SH-SY5Y (cell line): ENCODE measurements around the gene ATXN7L3.
A peak's percentile ranks its signal among the peaks of the same experiment; 100 is the strongest.

Experiments
- GATA2 ChIP-seq: IDR thresholded peaks from 2 replicates; pipeline ENCODE4 v1.6.1; 2011; ENCODE audit warnings: mild to moderate bottlenecking, low read depth, low read length
- GATA3 ChIP-seq: IDR thresholded peaks from 2 replicates; pipeline ENCODE4 v1.6.1; 2011; ENCODE audit warnings: low read depth, mild to moderate bottlenecking, low read length, moderate library complexity

The ATXN7L3 gene, protein sequence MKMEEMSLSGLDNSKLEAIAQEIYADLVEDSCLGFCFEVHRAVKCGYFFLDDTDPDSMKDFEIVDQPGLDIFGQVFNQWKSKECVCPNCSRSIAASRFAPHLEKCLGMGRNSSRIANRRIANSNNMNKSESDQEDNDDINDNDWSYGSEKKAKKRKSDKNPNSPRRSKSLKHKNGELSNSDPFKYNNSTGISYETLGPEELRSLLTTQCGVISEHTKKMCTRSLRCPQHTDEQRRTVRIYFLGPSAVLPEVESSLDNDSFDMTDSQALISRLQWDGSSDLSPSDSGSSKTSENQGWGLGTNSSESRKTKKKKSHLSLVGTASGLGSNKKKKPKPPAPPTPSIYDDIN

DNA sequence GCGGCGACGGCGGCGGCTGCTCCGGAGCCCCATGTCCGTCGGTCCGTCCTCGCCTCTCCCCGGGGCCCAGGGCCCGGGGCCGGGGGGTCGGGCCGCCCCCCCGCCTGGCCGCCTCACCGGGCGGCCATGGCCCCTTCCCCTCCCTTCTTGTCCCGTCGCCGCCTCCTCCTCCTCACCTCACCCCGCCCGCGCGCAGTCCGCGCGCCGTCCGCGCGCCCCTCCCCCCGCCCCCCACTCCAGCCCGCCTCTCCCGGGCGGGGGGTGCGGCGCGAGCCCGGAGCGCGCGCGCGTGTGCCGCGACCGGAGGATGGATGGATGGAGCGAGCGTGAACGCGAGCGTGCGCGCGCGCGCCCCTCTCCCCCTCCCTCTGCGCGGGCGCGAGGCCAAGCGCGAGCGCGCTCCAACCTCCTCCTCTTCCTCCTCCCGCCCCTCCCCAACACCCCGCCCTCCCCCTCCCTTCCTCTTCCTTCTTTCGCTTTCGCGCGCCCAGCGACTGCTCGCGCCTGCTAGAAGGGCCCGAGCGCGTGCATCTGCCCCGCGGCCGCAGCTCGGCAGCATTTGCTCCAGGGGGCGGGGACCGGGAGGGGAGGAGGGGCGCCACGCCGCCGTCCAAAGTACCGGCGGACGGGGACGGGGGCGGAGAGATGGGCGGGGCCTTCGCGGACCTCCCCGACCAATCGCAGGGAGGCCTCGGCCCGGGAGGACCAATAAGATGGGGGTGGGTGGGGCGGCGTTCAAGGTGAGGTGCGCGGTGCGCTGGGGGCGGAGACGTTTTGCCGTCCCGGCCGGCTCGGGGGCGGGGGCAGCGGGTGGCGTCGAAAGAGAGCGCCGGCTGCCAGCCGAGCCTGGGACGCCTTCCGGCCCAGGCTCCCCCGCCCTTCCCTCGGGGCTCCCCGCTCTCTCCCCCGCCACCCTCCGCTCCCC, at the start of gene ATXN7L3:
TSS of gene ATXN7L3 (minus strand) at position 332 of the 925 bp plus-strand sequence. CDS start 1,814 bp downstream, outside the sequence.
- TF ChIP-seq GATA2 = no peak
- no peak for TF ChIP-seq GATA3

DNA sequence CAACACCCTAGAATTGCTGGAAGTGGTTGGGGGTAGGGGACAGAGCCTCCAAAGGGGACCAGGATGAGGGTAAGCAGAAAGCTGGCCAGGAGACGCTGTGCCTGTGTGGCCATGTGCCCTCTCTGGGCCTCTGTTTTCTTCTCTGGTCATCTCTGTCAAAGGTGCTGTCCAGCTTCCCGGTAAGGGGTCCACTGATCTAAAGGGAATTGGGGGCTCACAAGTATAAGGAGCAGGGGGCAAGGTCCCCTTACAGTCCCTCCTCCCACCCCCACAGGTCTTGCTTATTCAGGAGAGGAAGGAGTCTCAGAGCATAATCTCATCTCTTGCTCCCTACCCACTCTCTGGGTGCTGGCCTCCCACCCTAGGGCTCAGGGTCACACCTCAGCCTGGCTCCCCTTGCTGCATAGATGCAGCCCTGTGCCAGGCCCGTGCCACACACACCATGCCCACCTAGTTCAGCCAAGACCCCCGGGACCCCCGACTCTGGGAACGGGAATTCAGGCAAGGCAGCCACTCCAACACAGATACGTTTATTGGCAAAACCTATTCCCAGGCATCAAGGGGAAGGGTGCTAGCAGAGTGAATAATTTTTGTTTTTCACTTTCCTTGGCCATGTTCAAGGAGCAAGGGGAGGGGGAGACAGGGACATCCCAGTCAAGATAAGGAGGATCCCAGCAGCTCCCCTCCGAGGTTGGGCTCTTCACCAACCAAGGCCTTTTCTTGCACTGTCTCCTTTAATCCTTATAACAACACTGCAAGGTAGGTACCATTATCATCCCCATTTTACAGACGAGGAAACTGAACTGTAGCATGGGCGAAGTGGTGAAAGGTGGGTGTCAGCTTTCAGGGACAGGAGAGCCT, 48.4 kb upstream of the ATXN7L3 start:
- TF ChIP-seq GATA2 (no peak), GATA3 (no peak)

DNA sequence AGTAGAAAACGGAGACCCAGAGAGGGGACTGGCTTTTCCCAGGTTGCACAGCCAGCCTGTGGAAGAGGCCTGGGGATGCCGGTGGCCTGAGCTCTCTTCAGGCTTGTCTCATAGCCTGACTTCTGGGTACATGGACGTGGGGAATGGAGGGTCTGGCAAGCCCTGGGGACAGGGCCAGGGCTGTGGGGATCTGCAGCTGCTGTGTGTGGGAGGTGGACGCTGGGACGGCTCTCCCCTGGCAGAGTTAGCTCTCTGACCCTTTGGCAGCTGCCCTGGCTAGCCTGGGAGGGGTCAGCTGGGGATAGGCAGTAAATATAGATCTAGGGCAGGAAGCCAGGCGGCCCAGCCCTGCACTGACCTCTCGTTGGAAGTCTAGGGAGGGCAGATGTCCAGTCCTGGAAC, 47.8 kb upstream of the ATXN7L3 start:
- no peak for TF ChIP-seq GATA2
- TF ChIP-seq GATA3 = no peak

DNA sequence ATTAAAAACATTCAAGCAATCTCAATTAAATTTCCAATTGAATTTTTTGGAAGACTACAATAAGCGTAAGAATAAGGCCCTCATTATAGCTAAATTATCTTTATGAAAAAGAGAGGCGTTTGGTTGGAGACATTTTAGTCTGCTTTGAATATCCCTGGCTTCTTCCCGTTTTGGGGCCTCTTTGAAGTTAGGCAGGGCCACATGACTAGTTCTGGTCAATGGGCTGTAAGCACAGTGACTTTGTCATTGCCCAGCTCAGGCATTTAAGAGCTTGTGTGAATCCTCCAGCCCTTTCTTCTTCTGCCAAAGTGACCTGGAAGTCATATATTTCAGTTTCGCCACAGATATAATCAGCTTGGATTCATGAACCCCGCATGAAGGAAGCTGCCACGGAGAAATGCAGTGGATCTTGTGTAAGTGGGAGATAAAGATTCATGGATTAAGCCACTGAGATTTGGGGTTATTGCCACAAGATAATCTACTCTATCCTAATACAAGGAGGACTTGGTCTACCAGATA, 41.5 kb upstream of the ATXN7L3 start:
- TF ChIP-seq GATA2 = no peak
- TF ChIP-seq GATA3 = no peak

- TF ChIP-seq GATA2 (no peak), GATA3 (no peak)
Measured at GRCh38 chr17:44236444-44236991, 36.8 kb upstream of the ATXN7L3 start.

DNA sequence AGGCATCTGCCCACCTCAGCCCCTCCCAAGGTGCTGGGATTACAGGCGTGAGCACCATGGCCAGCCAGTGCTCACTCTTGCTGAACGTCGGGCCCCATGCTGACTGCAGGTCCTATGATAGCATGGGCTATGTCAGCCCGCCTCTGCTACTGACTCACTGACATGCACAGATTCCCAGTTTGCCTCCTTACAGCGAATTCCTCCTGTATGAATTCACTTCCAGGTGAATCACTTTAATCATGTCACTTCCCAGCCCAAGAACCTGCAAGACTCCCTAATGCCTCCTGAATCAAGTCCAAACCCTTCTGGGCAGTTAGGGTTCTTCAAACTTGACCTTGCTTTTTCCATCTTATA, 35.9 kb upstream of the ATXN7L3 start:
- TF ChIP-seq GATA3 (no peak), GATA2 (no peak)

- TF ChIP-seq GATA2 = no peak
Measured at GRCh38 chr17:44233582-44233981, 33.9 kb upstream of the ATXN7L3 start.

DNA sequence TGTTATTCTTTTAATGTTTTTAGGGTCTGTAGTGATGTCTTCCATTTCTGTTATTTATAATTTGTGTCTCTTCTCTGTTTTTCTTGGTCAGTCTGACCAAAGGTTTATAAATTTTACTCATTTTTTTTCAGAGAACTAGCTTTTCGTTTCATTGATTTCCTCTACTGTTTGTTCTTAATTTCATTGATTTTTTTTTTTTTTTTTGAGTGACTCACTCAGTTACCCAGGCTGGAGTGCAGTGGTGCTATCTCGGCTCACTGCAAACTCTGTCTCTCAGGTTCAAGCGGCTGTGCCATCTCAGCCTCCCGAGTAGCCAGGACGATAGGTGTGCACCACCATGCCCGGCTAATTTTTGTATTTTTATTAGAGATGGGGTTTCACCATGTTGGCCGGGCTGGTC, 32.4 kb upstream of the ATXN7L3 start:
- no peak for TF ChIP-seq GATA2
- no peak for TF ChIP-seq GATA3

DNA sequence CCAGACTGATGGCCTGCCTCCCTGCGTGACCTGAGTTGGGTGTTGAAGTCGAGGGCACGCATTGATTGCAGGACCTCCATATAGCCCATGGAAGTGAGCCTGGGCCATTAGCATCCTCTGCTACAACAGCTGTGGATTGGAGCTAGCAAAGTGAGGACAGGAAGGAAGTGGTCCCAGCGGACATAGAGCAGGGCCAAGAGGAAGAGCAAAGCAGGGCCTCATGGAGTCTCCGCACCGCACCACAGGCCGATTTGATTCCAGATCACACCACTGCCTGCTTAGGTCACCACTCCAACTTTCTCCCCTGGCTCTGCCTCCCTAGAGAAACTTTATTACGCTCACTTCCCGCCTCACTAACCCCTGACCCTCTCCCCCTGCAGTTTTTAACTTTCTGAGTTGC, 30.5 kb upstream of the ATXN7L3 start:
- TF ChIP-seq GATA3 (no peak), GATA2 (no peak)

DNA sequence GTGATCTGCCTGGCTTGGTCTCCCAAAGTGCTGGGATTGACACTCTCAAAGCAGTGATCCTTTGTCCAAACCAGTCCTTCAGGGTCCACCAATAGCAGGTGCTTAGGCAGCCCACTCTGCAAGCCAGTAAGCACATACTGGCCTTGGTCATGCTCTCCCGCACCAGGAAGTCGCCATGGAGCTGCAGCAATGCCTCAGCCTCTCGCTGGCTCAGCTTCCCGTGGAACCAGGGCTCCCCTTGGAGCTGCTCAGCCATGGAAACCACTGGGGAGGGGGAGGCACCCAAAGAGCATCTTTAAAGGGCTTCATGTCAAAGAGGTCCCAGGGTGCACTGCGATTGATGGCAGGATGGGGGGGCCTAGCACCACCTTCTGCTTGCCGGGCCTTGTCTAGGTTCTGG, 29.4 kb upstream of the ATXN7L3 start:
- TF ChIP-seq GATA2 = no peak
- no peak for TF ChIP-seq GATA3

- no peak for TF ChIP-seq GATA2
- TF ChIP-seq GATA3 = no peak
Measured at GRCh38 chr17:44223541-44224071, 23.9 kb upstream of the ATXN7L3 start.

- TF ChIP-seq GATA2 (0 out of 2 replicates have a peak, but pooled peaks have one; percentile 7), GATA3 (no peak)
Measured at GRCh38 chr17:44222112-44222869, 22.6 kb upstream of the ATXN7L3 start.

DNA sequence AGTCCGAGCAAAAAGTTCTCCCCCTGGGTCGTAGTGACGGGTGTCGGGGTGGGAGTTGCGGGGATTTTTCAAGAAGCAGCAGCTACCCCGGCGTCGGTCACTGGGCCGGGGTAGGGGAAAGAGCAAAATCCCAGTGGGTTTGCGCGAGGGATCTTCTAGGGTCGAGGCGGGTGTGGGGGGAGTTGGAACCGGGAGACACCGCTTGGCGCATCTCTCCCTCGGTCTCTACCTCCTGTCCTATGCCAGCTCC, 22.1 kb upstream of the ATXN7L3 start:
- no peak for TF ChIP-seq GATA3
- no peak for TF ChIP-seq GATA2
